Fibroblast of skin of back (primary cell): Measurements from ENCODE around the gene NCAPG2.
"Not testable (repeated sequence)": the region's sequence is repeated elsewhere in the genome, so short reads cannot be mapped to it uniquely, and the experiment has no call there.

Experiments
- DNase-seq: peaks from one replicate; pipeline ENCODE4 v3.0.0-alpha.2; 2013

Gene NCAPG2

DNA sequence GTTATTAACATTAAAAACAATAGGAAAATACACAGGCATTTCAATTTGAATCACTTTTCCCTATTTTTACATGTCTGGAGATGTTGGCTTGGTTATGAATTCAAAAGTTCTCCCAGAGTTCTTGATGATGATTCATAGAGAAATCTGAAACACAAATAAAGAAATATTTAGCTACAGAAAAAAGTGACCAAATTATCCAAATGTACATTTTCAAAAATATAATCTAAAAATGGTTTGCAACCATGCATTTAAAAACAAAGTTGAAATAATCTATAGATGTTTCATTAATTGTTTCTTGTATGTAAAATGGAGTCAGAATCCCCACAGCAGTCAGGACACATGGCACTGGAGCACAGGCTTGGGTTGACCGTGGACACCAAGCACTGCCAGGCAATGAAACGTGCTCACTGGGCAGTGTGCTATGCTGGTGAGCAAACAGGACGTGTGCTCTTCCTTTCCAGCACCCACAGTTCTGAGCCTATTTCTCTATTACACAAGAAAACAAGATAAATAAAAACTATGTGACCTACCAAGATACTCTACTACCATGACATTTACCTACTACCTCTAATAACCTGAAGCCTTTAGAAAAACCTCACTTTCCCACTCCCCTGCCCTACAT lies 72.9 kb downstream of the NCAPG2 start:
- DNase-seq = peak; percentile 22

DNA sequence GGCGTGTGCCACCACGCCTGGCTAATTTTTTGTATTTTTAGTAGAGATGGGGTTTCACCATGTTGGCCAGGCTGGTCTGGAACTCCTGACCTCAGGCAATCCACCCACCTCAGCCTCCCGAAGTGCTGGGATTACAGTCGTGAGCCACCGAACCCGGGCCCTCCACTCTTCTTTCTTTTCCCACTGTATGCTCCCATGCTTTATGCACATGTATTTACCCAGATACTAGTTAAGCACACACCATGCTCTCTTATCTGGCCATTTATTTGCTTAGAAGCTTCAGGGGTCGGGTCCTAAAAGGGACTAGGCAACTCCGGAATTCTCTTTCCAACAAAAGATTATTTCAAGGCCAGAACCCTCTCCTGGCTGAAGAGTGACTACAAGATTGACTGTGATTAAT lies 78.3 kb downstream of the NCAPG2 start:
- DNase-seq = not testable (repeated sequence)

DNA sequence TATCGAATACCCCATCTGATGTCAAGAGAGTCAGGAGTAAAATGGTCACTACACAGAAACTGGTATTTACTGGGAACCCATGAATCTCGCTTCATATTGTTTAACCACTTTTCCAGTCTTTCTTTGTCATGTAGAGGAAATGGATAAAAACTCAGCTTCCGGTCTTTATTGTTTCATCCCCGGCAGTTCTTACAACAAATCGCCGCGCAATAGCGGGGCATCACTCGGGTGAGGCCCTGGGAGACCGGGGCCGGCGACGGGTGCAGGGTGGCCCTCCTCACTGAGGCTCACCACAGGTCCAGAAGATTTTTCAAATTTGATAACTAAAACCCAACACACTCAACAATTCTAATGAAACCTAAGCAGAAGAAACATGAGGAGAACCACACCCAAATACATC lies 81.4 kb downstream of the NCAPG2 start:
- no peak for DNase-seq

DNA sequence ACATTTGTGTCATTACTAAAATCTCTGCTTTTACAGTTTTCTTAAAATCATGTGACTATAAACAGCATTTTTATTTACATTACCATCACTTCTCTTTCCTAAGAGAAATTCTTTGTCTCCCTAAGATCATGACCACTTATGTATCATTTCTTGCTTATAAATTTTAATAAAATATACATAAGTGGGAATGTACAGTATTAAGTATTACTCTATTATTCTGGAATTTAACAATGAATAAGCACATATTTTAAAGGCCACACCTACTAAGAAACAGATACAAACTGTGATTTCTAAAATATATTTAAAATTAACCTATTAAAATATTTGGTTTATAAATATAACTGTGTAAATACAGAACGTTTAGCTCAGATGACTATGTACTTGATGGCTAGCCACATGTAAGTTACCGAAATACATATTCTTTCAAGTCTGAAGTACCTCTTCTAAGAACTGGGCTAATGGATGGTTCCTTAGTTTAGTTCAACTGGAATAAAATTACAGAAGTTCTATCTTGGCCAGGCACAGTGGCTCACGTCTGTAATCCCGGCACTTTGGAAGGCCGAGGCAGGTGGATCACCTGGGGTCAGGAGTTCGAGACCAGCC lies 83.7 kb downstream of the NCAPG2 start:
- peak; percentile 5 for DNase-seq

DNA sequence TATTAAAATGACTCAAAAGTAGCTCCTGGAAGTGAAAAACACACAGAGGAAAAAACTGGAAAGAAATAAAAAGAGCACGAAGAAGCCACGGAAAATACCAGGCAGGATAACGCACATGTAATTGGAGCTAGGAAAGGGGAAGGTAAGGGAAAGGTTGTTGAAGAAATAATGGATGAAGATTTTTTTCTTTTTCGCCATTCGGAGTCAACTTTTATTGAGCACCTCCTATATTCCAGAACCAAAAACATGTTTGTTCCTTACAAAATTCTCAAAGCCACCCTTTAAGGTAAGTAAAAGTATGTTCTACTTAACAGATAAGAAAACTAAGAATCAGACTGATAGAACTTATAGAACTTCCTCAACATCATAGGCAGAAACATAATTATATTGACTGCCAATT lies 84.2 kb downstream of the NCAPG2 start:
- no peak for DNase-seq

DNA sequence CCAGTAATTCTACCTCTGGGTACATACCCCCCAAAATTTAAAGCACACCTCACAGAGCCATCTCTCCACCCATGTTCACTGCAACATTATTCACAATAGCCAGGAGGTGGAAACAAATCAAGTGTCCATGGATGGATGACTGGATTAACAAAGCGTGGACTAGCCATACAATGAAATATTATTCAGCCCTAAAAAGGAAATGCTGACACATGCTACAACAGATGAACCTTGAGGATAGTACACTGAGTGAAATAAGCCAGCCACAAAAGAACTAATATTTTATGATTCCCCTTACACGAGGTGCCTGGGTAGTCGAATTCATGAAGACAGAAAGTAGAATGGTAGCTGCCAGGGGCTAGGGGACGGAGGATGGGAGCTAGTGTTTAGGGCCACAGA lies 85.9 kb downstream of the NCAPG2 start:
- DNase-seq = no peak

DNA sequence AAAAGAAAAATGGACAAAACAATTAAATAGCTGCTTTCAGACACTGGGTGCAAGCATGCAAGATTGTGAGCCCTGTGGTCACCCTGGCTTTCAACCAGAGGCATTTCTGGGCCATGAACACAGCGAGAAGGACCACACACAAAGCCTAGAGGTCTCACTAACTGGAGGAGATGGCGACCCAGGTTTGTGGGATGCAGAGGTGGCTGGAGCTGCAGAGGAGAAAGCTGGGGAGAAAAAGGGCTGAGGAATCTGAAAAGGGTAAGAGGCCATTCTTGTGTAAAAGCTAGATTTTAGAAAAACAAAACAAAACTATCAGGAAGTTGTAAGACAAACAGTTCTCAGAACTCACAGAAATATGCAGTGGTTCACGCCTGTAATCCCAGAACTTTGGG lies 86.9 kb downstream of the NCAPG2 start:
- peak; percentile 54 for DNase-seq

DNA sequence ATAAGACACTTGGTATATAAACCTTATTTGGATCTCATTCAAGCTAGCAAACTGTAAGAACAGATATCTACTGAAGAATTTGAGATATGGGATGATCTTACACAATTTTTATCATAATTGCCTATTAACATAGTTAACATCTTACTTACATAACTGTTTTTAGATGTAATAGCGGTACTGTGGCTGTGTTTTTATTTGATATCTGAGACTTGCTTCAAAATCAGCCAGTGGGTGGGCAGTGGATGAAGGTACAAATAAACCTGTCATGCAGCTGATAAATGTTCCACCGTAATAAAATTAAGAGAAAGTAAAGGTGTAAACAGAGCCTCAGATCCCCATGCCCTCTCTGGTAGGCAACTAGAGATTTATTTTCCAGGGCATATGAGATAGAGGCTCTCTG lies 88.6 kb downstream of the NCAPG2 start:
- DNase-seq = no peak

DNA sequence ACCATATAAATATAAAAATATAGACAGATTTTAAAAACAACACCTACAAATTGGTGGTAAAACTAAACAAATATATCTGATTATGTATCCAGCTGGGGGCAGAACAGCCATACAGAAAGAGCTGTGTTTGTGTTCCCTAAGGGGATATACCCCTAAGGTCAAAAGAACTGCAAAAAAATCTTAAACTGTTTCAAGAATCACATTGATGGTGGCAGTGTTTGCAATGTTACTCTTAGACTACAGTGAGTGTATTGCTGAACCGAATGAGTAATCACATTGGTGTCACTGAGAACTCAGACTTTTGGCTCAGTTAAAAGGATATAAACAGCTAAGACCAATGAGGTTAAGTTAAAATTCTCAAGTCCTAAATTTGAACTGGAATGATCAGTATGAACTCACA lies 89.9 kb downstream of the NCAPG2 start:
- DNase-seq = peak; percentile 62

DNA sequence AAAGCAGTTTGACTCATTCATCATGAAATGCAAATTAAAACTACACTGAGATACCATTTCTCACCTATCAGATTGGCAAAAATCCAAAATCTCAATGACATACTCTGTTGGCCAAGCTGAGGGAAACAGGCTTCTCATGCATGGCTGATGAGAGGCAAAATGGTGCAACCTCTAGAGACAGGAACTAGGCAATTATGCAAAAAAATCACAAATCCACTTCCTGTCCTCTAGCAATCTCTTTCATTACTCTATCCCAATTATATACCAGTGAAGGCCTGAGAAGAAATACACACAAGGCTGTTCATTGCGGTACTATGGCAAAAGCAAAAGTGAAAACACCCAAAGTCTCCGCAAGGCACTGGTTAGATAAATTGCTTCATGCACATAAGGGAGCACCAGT lies 91.1 kb downstream of the NCAPG2 start:
- DNase-seq = no peak

DNA sequence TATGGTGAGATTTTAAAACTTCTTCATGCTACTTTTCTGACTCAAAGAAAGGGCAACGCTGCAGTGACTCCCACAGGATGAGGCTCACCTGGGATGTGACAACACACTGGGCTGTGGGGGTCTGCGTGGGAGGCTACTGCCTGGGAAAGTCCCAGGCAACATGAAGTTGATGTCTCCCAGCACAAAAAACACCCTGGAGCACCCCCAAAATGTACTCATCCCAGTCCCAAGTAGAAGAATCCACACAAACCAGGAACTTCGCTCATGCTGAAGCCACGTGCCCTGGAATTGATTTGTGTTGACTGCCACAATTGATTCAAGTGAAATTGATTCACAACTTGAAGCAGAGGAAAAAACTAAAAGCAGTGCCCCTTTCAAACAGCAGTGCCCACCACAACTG lies 92.1 kb downstream of the NCAPG2 start:
- no peak for DNase-seq

DNA sequence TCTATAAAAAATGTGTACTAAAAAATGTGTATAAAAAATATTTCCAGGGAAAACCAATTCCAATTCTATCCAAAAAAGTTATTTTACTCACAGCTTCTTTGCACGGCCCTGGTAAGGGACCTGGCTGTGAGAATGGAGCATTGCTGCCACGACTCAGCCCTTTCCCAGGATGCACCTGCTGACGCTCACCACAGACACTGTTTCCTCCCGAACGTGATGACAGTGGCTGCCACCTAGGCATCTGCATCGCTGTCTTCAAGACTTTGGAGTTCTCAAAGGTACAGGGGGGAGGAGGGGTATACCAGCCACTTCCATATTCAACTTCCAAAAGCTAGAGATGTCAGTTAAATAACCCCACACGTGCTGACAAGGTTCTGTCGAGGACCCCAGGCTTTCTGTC lies 93.1 kb downstream of the NCAPG2 start:
- no peak for DNase-seq

DNA sequence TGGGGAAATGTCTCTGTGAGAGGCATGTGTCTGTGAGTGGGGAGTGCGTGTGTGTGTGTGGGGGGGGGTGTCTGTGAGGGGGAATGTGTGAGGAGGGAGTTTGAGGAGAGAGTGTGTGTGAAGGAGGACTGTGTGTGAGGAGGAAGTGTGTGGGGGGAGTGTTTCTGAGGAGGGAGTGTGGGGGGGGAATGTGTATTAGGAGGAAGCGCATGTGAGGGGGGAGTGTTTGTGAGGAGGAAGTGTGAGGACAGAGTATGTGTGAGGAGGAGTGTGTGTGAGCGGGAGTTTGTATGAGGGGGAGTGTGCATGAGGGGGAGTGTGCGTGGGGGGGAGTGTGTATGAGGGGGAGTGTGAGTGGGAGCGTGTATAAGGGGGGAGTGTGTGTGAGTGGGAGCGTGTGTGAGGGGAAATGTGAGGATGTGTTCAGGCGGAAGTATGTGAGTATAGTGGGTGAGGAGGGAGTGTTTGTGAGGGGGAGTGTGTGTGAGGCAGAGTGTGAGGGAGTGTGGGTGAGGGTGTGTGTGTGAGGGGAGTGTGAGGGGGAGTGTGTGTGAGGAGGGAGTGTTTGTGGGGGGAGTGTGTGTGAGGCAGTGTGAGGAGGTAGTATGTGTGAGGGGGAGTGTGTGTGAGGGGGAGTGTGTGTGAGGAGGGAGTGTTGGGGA lies 95.2 kb downstream of the NCAPG2 start:
- DNase-seq = no peak

DNA sequence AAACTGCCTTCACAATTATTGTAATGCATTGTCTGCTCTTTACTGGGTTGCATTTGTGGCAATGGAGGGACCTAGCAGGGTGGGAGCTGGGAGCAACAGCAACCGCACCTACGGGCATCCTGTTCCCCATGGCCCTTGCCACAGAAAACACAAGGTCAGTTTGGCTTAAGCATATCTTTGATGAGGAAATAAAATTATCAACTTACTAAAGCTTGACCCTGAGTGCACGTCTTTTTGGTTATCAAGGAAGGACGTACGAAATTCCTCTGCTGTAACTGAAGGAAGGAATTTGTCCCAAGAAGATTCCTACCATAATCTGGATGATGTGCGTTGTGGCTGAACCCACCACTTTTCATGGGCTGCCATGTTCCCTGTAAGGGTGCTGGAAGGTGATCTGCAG lies 97.0 kb downstream of the NCAPG2 start:
- no peak for DNase-seq

DNA sequence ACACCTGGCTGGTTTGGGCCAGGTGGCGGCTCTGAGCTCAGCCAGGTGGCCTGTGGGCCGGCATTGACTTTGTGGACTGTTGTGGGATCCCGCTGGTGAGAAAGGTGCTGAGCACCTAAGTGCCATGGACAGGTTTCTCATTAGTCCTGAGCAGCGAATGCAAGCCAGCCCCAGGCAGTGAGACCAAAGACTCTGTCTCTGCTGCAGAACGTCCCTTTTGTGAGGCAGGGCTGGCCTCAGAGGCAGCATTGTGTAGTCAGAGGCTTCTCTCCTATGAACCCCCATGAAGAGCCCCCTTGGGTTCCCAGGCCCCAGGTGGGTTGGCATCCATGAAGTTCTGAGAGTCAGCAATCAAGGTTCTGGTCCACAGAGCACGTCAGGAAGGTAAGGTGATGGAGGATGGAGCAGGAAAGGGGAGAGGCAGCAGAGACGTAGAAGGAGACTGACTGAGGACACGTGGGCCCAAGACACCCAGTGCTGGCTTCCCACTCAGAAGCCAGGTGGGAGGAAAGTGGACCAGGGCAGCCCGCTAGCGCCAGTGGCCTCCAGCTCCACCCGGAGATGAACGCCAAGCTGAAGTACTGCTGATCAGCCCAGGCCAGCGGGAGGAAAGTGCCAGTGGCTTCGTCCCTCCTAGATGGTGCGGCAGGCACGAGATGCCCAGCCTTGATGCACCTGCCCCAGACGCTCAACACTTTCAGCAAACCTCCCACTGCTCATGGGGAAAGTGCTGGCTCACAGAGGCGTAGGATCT lies 97.8 kb downstream of the NCAPG2 start:
- no peak for DNase-seq

DNA sequence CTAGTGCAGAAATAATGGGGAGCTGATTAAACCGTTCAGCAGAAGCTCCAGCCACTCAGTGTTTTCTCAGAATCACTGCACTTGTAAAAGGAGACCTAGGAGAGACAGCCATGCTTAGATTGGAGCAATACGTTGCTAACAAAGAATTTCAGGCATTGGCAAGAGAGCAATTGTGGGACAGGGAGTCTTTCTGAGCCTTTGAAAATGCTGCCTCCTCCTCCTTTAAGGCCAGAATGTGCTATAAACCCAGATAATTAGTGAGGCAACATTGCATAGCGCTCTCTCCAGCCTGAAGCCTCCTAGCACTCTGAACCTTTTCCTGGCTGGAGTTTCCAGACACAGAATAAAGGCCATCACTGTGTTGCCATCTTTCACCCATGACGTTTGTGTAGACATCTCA lies 98.5 kb downstream of the NCAPG2 start:
- DNase-seq = peak; percentile 24

DNA sequence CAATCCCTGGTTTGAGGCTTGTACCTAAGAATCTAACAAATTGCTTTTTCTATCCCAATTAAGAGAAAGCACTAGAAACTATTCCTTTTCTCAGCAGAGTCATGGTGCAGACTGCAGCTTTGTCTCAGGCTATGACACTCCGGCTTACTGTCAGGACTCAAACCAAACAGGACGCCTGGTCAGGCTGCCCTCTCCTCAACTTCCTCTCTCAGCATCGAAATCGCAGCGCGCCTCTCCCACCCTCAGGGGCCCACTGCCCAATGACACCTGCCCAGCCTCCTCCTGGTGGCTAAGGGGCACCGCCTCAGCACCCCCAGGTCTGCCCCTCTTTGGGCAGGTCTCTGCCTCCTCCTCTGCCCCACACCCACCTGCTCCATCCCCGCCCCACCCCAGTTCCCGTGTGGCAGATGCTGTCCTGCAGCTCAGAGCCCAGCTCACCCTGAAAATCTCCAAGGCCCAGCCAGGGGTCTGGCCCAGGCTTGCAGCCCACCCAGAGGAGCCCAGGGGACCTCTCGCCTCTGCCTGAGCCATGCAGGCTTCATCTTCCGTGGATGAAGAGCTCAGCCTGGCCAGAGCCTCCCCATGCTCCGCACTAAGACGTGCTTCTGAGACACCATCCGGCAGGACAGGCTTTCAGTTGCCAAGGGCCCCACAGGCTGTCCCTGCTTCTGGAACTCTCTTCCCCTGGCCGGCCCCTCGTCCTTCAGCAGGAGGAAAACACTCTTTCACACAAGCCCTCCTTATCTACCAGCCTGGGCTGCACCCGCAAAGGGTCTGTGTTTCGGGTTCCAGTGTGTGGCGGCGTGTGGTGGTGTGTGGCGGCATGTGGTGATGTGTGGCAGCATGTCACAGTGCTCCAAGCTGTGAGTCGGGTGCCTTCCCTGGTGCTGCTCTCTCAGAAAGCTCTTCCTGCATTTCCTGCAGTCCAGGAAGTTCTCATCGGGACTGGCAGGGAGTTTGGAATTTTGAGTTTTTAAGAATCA lies 100.5 kb downstream of the NCAPG2 start:
- no peak for DNase-seq

DNA sequence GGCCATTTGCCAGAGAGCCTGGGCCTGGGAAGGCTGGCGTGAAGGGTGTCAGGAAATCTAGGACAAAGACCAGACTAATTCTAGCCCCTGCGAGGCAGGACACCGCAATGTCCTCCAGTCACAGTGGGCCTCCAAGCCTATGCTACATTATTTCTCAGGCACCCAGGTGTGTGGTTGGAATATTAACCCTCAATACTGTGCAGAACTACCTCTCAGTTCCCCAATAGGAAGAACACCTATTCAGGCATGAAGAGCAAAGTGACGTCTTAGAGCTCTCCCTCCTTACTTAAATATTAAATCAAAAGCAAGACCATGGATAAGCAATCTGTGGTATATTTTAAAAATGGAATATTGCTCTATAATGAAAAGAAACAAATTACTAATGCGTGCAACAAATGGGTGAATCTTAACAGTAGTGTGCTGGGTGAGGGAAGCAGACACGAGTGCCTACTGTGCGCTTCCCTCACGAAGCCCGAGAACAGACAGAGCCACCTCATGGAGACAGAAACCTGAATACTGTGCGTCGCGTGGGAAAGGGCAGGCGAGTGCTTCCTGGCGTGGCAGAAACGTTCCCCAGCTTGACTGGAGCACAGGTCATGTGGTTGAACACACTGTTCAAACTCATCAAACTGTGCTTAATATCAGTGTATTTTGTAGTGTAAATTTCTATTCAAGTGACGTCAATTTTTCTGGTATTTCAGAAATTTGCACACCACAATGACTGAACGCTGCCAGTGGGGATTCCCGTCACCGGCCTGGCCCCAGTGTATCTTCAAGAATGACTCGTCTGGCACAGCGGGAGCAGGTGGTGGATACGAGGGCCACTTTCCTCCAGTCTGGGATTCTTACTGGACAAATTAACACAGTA lies 101.5 kb downstream of the NCAPG2 start:
- DNase-seq = peak; percentile 26

DNA sequence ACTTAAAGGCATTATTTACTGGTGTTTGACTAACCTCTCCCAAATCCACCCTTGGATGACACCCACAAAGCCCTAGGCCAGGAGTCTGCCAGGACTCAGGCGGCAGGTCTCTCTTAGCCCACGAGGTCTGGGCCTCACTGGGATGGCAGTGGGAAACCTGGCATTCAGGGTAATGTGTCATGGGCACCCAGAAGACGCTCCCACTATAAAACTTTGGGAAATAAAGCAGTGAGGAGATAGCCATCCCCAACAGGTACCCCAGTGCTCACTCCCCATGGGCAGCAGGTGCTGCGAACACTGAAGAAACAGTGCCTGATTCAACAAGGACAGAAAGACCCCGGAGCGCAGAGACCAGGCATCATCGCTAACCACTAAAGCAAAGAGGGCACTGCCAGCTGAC lies 102.6 kb downstream of the NCAPG2 start:
- no peak for DNase-seq

DNA sequence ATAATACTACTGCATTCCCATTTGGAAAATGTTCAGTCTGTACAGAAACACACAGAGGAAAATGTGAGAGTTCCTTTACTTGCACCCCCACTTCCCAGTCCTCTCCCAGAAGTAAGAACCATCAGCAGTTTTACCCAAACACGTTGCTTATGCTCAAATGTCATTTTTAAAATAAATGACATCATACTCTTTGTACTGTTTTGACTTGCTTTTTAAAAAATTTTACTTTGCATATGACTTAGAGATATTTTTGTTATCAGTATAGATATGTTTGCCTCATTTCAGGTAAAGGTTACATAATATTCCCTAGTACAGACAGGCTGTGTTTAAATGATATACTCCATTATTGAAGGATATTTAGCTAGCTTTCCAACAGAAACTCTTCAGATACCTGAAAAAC lies 103.5 kb downstream of the NCAPG2 start:
- DNase-seq = no peak

DNA sequence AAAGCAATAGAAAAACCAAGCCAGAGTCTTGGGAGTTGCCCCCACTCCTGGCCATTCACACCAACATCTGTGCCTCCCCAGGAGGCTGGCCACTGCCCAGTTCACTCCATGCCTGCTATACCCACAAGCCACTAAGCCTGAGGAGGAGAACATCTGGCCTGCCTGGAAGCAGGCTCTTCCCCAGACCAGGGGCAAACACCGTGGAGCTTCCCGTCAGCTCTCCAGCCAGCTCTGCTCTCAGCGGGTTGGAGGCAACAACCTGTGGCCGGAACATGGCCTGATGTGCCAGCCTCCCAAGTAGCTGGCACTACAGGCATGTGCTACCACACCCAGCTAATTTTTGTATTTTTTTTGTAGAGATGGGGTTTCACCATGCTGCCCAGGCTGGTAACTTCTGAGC lies 107.9 kb downstream of the NCAPG2 start:
- DNase-seq = no peak
